Measurements from ENCODE around the gene SNX32. TPM values are rescaled to one million over a fixed set of nuclear protein-coding genes. Genes with fewer than 3 reads are reported as not detected.

Gene SNX32
- total and polyA plus RNA-seq, 2 donors (not counting 3 experiments of a cell fraction or from before 2014, with no cell fraction given): 0.19 TPM; not detected in 1

- BruUV-seq (replicated peaks): no TSS peak
- Histone ChIP-seq H3K9ac (replicated peaks; ENCODE audit: extremely low read depth, insufficient read depth, low read length) (no peak overlapping the region), H3K9me1 (replicated peaks; ENCODE audit: control insufficient read depth, extremely low read depth, insufficient read depth, low read length) (no peaks in the 10 kb centered on the region), H2AFZ (ENCODE audit: low read depth, low read length) (no peak overlapping the region), H3K9me3 (replicated peaks; ENCODE audit: control insufficient read depth, insufficient read depth, low read length) (no peaks in the 10 kb centered on the region), H3K27me3 (ENCODE audit: control insufficient read depth in 2 of 2, insufficient read depth in 2 of 2, low read length in 2 of 2) (peaks cover 7 to 9% of the 10 kb centered on the region in 2 experiments), H3K79me2 (ENCODE audit: control insufficient read depth, insufficient read depth, low read length) (no peaks in the 10 kb centered on the region), H4K20me1 (replicated peaks; ENCODE audit: control insufficient read depth, extremely low read depth, insufficient read depth, low read length) (no peaks in the 10 kb centered on the region), H3K27ac (ENCODE audit: insufficient read depth, low read depth, low read length) (no peak overlapping the region), H3K4me3 (replicated peaks in 1 of 3; ENCODE audit: insufficient read depth in 1 of 3, low read depth in 1 of 3, low read length in 3 of 3) (no peak overlapping the region), H3K4me2 (ENCODE audit: insufficient read depth, low read length) (no peak overlapping the region), H3K36me3 (ENCODE audit: control insufficient read depth in 2 of 2, extremely low read depth in 1 of 2, insufficient read depth in 2 of 2, low read length in 2 of 2) (no peaks in the 10 kb centered on the region), H3K4me1 (ENCODE audit: control insufficient read depth, extremely low read depth, insufficient read depth, low read length) (no peaks in the 10 kb centered on the region)
- FAIRE-seq: no peak
- TF ChIP-seq CTCF (IDR thresholded peaks at IDR 0.05; ENCODE audit: extremely low read depth in 1 of 2, insufficient read depth in 1 of 2, low read depth in 1 of 2, low read length in 2 of 2): no peak
- no peak for TF ChIP-seq MAX (IDR thresholded peaks at IDR 0.05; ENCODE audit: insufficient read depth, insufficient read length)
- TF ChIP-seq JUN (IDR thresholded peaks at IDR 0.05; ENCODE audit: borderline replicate concordance, insufficient read depth, insufficient read length, low read depth): no peak
- no peak for TF ChIP-seq POLR2AphosphoS5 (IDR thresholded peaks at IDR 0.05; ENCODE audit: insufficient read depth, low read depth, low read length)
- TF ChIP-seq GATA2 (IDR thresholded peaks at IDR 0.05; ENCODE audit: insufficient read depth, insufficient read length, low read depth, low read length): no peak
- TF ChIP-seq EZH2 (IDR thresholded peaks at IDR 0.05; ENCODE audit: borderline replicate concordance, low read depth, low read length, severe bottlenecking): no peak
- no peak for TF ChIP-seq MYC (IDR thresholded peaks at IDR 0.05; ENCODE audit: low read depth, low read length)
- TF ChIP-seq FOS (IDR thresholded peaks at IDR 0.05; ENCODE audit: borderline replicate concordance, insufficient read depth, low read length): no peak
- no peak for TF ChIP-seq POLR2A (IDR thresholded peaks at IDR 0.05; ENCODE audit: low read depth, low read length)
- intact Hi-C loops (cut with micrococcal nuclease) (no loop called here), dilution Hi-C loops (cut with MboI; ENCODE audit: extremely low pct_ligation_motif_present, low sequenced_read_pairs) (no loop called here)
- no peak for DNase-seq (ENCODE audit: low read depth, low spot score)
- CTCF ChIA-PET: interaction anchor here (1.4 to 6.5 kb wide), 4 partner anchors 9 to 35 kb away, joined by 7 to 109 read pairs (median 18); partner anchors contain the start of gene AP5B1
- POLR2A ChIA-PET: no interaction called here
Observed at GRCh38 chr11:65814131-65814985, 19.4 kb upstream of the SNX32 start.

Measured in endothelial cell of umbilical vein (primary cell).